ENCODE data around the gene DSCAM. TPM values are rescaled to one million over a fixed set of nuclear protein-coding genes. Genes with fewer than 3 reads are reported as not detected.

DSCAM gene
- total RNA-seq, 3 donors from 2014 or later (not counting 1 experiment from before 2014, with no cell fraction given), result not detected

DNA sequence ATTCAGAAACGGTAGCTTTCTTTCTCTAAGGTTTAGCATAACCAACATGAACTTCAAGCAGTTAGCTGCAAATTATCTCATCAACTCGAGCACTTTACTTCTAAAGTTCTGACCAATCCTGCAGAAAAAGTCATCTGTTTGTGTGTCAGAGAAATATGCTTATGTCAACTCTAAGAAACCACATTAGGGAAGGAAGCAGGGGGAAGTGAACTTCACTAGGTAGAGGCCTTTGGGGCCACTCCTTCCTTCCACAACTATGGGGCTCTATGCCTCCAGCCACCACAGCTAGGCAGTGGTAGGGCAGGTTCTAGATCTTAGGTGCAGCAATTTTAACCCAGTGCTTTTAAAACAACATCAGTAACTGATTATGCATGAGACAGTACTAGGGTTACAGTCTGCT, 375.9 kb downstream of the DSCAM start:
- H3K36me3 Mint-ChIP-seq, result no peaks in the 10 kb centered on the region
- no CpG with 5 or more reads among the region's 2 CpGs for WGBS (ENCODE audit: insufficient coverage)
- no peak for DNase-seq

GRCh38 chr21:40466893-40467483, 380.0 kb downstream of the DSCAM start:
- WGBS (ENCODE audit: insufficient coverage), result no CpG with 5 or more reads among the region's 1 CpG
- no peak overlapping the region for H3K27ac ChIP-seq (ENCODE audit: low read length)
- no peak overlapping the region for H3K4me3 ChIP-seq (ENCODE audit: low read length)
- H3K4me1 ChIP-seq (ENCODE audit: control insufficient read depth, insufficient read depth, low read length), result no peaks in the 10 kb centered on the region
- no peaks in the 10 kb centered on the region for H3K9me3 ChIP-seq (ENCODE audit: control insufficient read depth, insufficient read depth, low read length)
- H3K36me3 ChIP-seq (ENCODE audit: control insufficient read depth, insufficient read depth, low read length), result no peaks in the 10 kb centered on the region
- no peaks in the 10 kb centered on the region for H3K36me3 Mint-ChIP-seq
- intact Hi-C loops (cut with micrococcal nuclease), result loop anchor here (10.0 kb wide), 1 partner anchor 598 kb away; no protein-coding TSS in a partner anchor
- no peak overlapping the region for H3K4me3 Mint-ChIP-seq
- H3K27me3 ChIP-seq (ENCODE audit: control insufficient read depth, insufficient read depth, low read length), result no peaks in the 10 kb centered on the region
- DNase-seq, result no peak
- peaks cover 0 to 4% of the 10 kb centered on the region in 2 donors for H3K9me3 Mint-ChIP-seq
- H3K27me3 Mint-ChIP-seq (ENCODE audit: low read depth in 2 of 2), result no peaks in the 10 kb centered on the region
- TF ChIP-seq CTCF (IDR thresholded peaks at IDR 0.05), result no peak
- H3K27ac Mint-ChIP-seq, result no peak overlapping the region
- H3K4me1 Mint-ChIP-seq, result no peaks in the 10 kb centered on the region
- ATAC-seq, result no peak

More for the DNA sequence above, 375.9 kb downstream of the DSCAM start:
- no peaks in the 10 kb centered on the region for H3K27me3 Mint-ChIP-seq (ENCODE audit: low read depth in 2 of 2)
- Histone ChIP-seq H3K4me3 (ENCODE audit: low read length) (no peak overlapping the region), H3K27ac (ENCODE audit: low read length) (no peak overlapping the region), H3K4me1 (ENCODE audit: control insufficient read depth, insufficient read depth, low read length) (no peaks in the 10 kb centered on the region), H3K9me3 (ENCODE audit: control insufficient read depth, insufficient read depth, low read length) (no peaks in the 10 kb centered on the region), H3K27me3 (ENCODE audit: control insufficient read depth, insufficient read depth, low read length) (no peaks in the 10 kb centered on the region), H3K36me3 (ENCODE audit: control insufficient read depth, insufficient read depth, low read length) (no peaks in the 10 kb centered on the region)
- ATAC-seq, result no peak
- TF ChIP-seq CTCF (IDR thresholded peaks at IDR 0.05), result no peak
- H3K27ac Mint-ChIP-seq, result no peak overlapping the region
- H3K4me3 Mint-ChIP-seq, result no peak overlapping the region
- H3K4me1 Mint-ChIP-seq, result no peaks in the 10 kb centered on the region
- intact Hi-C loops (cut with micrococcal nuclease), result no loop called here
- no peaks in the 10 kb centered on the region for H3K9me3 Mint-ChIP-seq

DNA sequence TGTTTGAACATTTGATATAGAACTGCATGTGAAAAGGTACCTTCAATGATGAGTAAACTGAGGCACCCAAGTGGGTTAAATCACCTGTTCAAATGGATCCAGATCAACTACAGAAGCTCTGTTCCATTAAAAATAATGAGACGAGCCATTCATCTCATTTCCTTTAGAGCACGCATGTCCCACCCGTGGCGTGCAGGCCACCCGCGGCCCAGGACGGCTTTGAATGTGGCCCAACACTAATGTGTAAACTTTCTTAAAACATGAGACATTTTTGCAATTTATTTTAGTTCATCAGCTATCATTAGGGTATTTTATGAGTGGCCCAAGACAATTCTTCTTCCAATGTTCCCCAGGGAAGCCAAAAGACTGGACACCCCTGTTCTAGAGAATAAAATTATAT, 381.6 kb downstream of the DSCAM start:
- H3K27me3 Mint-ChIP-seq (ENCODE audit: low read depth in 2 of 2), result no peaks in the 10 kb centered on the region
- DNase-seq (no peak), ATAC-seq (no peak)
- intact Hi-C loops (cut with micrococcal nuclease), result loop anchor here (10.0 kb wide), 1 partner anchor 599 kb away; no protein-coding TSS in a partner anchor
- H3K9me3 ChIP-seq (ENCODE audit: control insufficient read depth, insufficient read depth, low read length), result no peaks in the 10 kb centered on the region
- no peaks in the 10 kb centered on the region for H3K4me1 ChIP-seq (ENCODE audit: control insufficient read depth, insufficient read depth, low read length)
- no peaks in the 10 kb centered on the region for H3K36me3 Mint-ChIP-seq
- peaks cover 0 to 4% of the 10 kb centered on the region in 2 donors for H3K9me3 Mint-ChIP-seq
- TF ChIP-seq CTCF (IDR thresholded peaks at IDR 0.05), result no peak
- H3K4me3 ChIP-seq (ENCODE audit: low read length), result no peak overlapping the region
- 95% methylated on average over 7 of the region's 7 CpGs for WGBS (ENCODE audit: insufficient coverage)
- no peaks in the 10 kb centered on the region for H3K36me3 ChIP-seq (ENCODE audit: control insufficient read depth, insufficient read depth, low read length)
- no peak overlapping the region for H3K27ac Mint-ChIP-seq
- no peaks in the 10 kb centered on the region for H3K27me3 ChIP-seq (ENCODE audit: control insufficient read depth, insufficient read depth, low read length)
- H3K4me3 Mint-ChIP-seq, result no peak overlapping the region
- H3K4me1 Mint-ChIP-seq, result no peaks in the 10 kb centered on the region
- no peak overlapping the region for H3K27ac ChIP-seq (ENCODE audit: low read length)

DNA sequence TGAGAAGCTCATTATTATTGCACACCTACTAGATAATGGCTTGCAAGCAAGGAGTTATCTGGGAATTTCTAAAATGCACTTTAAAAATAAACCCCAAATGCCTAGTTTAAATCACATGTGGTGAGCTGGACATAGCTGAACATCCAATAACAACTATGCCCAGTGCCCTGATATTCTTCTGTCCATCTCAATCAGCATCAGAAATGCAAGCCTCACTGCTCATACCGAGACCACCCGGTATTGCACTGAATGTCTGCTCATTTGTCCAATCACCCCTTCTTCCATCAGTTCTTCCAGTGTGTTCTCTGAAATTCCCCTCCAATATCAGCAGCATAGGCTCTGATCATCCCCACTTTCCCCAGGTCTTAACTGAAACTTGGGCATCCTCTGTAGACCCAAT, 383.8 kb downstream of the DSCAM start:
- 91% methylated on average over 2 of the region's 2 CpGs for WGBS (ENCODE audit: insufficient coverage)
- ATAC-seq (no peak), DNase-seq (no peak)
- Histone ChIP-seq H3K9me3 (ENCODE audit: control insufficient read depth, insufficient read depth, low read length) (no peaks in the 10 kb centered on the region), H3K27me3 (ENCODE audit: control insufficient read depth, insufficient read depth, low read length) (no peaks in the 10 kb centered on the region), H3K4me1 (ENCODE audit: control insufficient read depth, insufficient read depth, low read length) (no peaks in the 10 kb centered on the region), H3K36me3 (ENCODE audit: control insufficient read depth, insufficient read depth, low read length) (no peaks in the 10 kb centered on the region), H3K27ac (ENCODE audit: low read length) (no peak overlapping the region), H3K4me3 (ENCODE audit: low read length) (no peak overlapping the region)
- TF ChIP-seq CTCF (IDR thresholded peaks at IDR 0.05), result no peak
- Mint-ChIP-seq H3K9me3 (peaks cover 2 to 6% of the 10 kb centered on the region in 2 donors), H3K27ac (no peak overlapping the region), H3K27me3 (ENCODE audit: low read depth in 2 of 2) (peaks cover 0 to 7% of the 10 kb centered on the region in 2 donors), H3K36me3 (no peaks in the 10 kb centered on the region), H3K4me1 (no peaks in the 10 kb centered on the region), H3K4me3 (no peak overlapping the region)
- intact Hi-C loops (cut with micrococcal nuclease), result loop anchor here (10.0 kb wide), 1 partner anchor 602 kb away; no protein-coding TSS in a partner anchor

Measured in natural killer cell (primary cell).